H1 (cell line): ENCODE results near the gene ITPKC.

Source experiments
- GABPA ChIP-seq: IDR thresholded peaks from 2 replicates; pipeline ENCODE4 v1.6.1; 2011; ENCODE audit warnings: mild to moderate bottlenecking, low read length, moderate library complexity, borderline replicate concordance; ENCODE audit not compliant: insufficient read depth
- MAX ChIP-seq: IDR thresholded peaks from 2 replicates; pipeline ENCODE4 v1.6.1; 2012; ENCODE audit warnings: inconsistent platforms
- POLR2AphosphoS5 ChIP-seq: IDR thresholded peaks from 2 replicates; pipeline ENCODE4 v1.6.1; 2011; ENCODE audit warnings: low read depth, low read length
- TF ChIP-seq, protein P1 (sequence below): IDR thresholded peaks from 2 replicates; pipeline ENCODE4 v1.6.1; 2011; ENCODE audit warnings: low read depth, mild to moderate bottlenecking, low read length; ENCODE audit not compliant: insufficient read depth

GRCh38 chr19:40733149-40733548 lies 16.2 kb downstream of the ITPKC start:
- TF ChIP-seq GABPA (no peak), POLR2AphosphoS5 (no peak), MAX (no peak)
- TF ChIP-seq, protein P1, sequence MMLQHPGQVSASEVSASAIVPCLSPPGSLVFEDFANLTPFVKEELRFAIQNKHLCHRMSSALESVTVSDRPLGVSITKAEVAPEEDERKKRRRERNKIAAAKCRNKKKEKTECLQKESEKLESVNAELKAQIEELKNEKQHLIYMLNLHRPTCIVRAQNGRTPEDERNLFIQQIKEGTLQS = no peak
